Measurements from ENCODE around the gene ZNF212.

GRCh38 chr7:149223176-149223575, 16.3 kb upstream of the ZNF212 start:
- TF ChIP-seq SUZ12 (IDR thresholded peaks at IDR 0.05; ENCODE audit: extremely low read depth, insufficient read depth, insufficient read length) (no peak), YY1 (IDR thresholded peaks at IDR 0.05; ENCODE audit: insufficient read depth, insufficient read length) (no peak), ZNF274 (IDR thresholded peaks at IDR 0.05; ENCODE audit: low read depth, low read length) (no peak)

Data from NT2/D1 (cell line).